GM19328 (cell line): Measurements from ENCODE around the gene BICRAL.
"Not testable (repeated sequence)": the region's sequence is repeated elsewhere in the genome, so short reads cannot be mapped to it uniquely, and the experiment has no call there.

ENCODE experiments used
- ATAC-seq: cut with Tn5 transposase; IDR thresholded peaks from one replicate; pipeline ENCODE4 v1.9.1; 2021; ENCODE audit warnings: mild to moderate bottlenecking, moderate library complexity; ENCODE audit not compliant: unreplicated experiment

The BICRAL gene

DNA sequence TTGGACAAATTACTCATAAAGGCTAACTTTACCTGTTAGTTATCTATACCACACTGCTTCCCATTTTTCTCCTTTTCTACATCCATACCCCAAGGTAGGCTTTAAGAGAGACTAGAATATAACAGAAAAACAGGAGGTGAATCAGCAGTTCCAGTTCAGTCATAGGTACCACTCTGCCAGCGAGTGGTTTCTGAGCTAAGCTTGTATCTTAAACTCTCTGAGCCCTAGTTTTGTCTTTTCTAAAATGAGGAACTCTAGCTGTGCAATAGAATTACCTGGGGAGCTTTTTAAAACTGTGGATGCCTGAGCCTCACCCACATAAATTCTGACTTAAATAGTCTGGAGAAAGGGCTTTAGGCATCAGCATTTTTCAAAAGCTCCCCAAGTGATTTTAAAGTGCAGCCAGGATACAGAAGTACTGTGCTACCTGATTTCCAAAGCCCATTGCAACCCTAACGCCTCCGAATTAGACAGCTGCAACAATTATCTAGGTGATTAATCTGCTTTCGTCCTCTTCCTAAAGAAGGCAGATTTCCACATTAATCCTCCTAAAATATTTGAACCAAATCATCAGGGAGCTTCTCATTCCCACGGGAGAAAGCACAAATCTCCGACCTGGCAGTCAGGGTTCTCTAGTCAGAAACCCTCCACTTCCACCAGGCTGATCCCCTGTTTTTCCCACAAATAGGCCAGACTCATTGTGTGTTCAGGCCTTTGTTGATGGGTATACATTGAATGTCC, 60.2 kb downstream of the BICRAL start:
- ATAC-seq = no peak

DNA sequence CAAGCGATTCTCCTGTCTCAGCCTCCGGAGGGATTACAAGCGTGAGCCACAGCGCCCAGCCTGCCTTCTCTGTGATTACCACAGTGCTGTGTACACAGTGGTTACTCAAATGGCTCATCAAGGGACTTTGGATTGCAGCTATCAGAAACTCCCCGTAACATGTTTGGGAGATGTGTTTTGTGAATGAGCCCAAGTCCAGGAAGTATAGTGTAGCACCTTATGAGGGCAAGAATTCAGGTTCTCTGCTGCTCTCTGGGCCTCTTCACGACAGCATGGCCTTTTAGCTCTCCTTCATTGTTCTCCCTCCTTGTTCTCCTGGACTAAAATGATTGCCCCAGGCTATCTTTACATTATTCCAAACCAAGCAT, 63.5 kb downstream of the BICRAL start:
- ATAC-seq = no peak

DNA sequence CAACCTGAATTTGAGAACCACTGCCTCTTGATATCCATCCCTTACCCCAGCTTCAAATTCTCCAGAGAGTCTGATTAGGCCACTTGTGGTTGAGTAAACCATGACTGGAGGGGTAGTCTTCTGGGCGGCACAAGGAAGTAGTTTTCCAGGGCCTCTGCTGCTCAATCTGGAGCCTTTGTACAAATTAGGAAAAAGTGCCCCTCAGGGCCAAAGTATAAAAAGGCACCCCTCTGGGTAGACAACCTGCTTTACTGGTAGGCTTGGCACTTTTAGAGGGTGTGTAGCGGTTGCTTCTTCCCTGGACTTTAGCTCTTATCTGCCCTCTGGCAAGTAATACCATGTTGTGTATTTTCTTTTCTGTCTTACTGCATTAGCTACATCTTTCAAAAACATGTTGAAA, 64.7 kb downstream of the BICRAL start:
- no peak for ATAC-seq

DNA sequence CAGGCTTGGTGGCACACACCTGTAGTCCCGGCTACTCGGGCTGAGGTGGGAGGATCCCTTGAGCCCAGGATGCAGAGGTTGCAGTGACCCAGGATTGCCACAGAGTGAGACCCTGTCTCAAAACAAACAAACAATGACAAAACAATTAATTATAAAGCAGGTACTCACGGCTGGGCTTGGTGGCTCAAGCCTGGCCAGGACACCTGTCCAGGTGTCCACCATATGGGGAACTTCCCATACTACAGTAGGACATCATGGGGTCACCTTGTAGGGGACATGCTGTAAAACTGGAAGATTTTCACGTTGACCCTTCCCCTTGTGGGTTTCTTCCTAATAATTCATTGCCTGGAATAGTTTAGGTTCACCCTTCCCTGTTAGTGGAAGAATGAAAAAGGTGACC, 66.8 kb downstream of the BICRAL start:
- no peak for ATAC-seq

DNA sequence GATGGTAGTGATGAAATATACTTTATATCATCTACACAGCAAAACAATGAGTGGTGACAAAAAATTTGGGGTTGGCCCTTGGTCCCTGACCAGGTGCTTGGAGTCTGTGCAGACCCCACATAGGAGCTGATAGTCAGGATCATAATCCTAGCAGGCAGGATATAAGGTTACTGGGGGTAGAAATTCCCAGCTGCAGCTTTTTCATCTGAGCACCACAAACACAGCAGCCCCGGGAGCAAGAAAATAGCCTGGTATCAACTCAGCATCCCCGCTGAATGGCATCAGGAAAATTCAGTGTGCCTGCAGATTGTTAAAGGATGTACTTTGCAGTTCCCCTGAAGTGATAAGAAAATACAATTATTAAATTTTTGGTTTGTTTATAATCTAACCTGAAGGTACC, 69.7 kb downstream of the BICRAL start:
- ATAC-seq = no peak

DNA sequence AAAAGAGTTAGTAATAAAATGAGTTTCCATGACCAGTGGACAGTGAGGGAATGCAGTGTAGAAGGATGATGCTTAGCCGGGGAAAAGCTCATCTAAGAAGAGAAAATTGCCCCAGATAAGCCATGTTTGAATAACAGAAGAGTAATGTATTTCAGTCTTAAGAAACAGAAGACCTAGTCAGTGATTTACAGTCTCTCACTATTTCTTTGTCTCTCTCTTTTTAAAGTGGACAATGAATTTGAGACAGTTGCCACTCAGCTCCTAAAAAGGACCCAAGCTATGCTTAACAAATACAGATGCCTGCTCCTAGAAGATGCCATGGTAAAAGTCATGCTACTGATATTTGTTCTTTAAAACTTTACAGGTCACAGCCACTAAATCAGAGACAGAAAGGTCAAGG, 78.2 kb downstream of the BICRAL start:
- ATAC-seq = no peak

DNA sequence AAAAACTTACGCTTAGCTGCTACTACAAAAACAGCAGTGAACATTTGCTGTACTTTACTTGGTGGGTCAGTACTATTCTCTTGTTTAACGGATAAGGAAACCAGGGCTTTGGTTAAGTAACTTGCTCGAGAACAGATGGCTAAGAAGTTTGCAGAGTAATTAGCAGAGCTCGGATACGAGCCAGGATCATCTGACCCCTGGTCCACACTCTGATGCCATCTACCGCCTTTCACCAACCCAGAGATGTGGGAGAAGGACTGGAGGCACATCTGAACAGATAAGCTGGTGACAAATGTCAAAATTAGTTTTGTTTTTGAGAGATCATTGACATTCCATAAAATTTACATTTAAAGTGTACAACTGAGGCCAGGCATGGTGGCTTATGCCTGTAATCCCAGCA, 78.6 kb downstream of the BICRAL start:
- no peak for ATAC-seq

DNA sequence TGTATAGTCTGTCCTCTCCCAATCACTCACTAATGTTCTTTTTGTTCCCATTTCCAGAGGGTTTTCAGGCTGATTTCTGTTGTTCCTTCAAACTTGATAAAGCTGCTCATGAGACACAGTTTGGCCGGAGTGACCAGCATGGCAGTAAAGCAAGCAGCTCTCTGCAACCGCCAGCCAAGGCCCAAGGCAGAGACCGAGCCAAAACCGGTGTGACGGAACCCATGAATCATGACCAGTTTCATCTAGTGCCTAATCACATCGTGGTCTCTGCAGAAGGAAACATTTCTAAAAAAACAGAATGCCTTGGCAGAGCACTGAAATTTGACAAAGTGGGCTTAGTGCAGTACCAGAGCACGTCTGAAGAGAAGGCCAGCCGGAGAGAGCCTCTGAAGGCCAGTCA, 82.8 kb downstream of the BICRAL start:
- ATAC-seq = no peak

DNA sequence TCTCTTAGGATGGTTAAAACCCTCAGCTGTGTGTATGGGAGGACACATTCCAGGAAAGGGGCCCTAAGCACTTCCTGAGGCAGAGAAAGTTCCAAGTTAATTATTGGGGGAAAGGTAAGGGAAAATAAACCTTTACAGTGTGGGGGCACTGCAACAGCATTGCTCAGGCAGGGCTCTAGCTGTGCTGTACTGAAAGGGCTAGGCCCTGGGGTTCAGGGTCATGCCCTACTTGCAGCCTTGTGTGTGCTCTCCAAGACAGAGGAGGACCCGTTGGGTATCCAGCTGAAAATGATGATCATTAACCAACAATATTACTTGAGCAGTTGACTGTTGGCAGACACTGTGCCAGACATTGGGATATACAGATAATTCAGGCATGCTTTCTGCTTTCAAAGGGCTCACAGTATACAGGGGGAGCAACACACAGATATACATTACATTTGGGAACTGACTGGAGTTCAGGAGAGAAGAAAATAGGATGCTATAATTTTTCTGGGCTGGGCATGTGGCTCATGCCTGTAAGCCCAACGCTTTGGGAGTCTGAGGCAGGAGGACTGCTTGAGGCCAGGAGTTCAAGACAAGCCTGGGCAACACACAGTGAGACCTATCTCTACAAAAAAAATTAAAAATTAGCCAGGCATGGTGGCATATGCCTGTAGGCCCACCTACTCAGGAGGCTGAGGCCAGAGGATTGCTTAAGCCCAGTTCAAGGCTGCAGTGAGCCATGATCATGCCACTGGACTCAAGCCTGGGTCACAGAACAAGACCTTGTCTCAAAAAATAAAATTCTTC, 88.5 kb downstream of the BICRAL start:
- no peak for ATAC-seq

DNA sequence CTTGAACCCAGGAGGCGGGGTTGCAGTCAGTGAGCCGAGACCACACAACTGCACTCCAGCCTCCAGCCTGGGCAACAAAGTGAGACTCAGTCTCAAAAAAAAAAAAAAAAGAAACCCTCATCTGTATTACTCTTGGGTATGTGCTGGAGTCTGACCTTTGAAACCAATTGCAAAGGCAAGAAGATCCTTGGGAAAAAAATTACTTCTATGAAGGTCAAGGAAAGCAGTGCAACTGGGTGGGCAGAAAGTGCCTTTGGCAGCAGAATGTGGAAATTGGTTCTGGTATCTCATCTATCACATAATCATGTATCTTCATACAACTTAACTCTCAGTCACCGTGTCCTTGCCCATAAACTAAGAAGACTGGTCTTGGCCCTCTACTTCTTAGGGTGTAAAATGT, 89.9 kb downstream of the BICRAL start:
- no peak for ATAC-seq

DNA sequence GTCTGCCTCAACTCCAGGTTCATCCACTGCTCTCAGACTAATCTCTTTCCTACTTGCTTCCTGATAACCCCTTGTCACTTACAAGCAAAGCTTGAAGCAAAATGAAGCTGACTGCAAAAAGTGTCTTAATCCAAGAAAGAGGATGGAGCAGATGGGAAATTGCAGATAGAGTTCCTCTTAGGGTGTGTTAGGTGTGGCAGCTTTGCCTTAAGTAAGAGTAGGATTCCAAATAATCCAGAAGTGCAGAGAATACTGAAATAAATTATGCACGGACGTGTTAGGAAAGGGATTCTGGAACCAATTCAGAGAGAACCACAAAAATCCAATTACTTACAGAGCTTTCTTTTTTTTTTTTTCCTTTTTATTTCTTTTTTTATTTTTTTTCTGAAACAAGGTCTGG, 91.5 kb downstream of the BICRAL start:
- no peak for ATAC-seq

DNA sequence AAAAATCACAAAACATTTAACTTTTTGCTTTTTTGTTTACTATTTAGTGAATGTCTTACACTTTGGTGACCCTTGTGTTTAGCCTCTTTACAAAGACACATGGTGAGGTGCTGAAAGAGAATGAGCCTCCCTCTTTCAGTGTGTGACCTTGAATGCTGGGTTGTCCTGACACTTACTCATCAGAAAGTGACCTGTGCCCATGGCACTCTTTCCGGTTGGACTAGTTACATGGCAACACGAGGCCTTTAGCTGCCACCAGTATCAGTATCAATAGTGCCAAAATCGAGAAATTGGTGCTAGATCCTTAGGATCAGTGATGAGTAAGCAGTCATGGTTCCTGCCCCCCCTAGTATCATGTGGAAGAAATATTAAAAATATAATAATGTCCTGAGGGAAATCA, 95.8 kb downstream of the BICRAL start:
- ATAC-seq = no peak

DNA sequence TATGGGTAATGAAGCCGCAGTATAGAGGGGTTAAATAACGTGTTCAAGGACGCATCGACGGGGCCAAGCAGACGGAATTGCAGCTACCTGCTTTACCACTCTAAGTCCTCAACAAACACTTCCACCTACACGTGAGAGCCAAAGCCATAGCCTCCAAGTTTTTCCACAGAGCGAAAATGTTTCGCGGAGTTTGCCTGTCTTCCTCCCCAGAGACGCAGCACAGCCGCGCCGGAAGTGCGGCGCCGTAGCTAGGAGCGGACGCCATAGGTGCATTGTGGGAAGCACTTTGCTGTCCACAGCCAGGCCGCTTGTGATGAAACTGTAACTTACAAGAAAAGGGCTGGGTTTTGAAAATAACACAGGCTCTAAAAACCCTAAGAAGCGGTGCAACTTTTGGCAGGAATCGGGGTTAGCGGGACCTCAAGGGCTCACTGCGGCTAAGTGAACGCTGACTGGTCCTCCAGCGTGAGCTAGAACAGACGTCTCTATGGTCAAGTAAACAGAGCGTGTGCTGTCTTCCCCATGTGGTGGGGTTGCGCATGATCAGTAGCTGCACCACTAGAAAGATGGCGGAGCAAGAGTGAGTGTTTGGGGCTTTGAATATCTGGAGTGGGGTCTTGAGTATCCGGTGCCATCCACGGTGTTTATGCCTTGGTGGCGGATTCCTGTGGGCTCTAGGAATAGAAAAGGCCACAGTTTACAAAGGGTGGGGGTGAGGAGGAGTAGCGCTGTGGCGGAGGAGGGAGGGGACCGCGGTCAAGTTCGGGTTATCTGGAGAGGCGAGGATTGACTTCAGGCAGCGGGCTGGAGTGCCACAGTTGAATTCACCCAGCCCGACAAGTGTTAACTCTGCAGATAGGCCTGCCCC, 97.8 kb downstream of the BICRAL start, which contains the start of gene RPL7L1:
TSS of gene RPL7L1 (plus strand) at position 245 of the 868 bp plus-strand sequence. CDS start at position 540, 295 bp downstream.
- ATAC-seq = peak; percentile 91

DNA sequence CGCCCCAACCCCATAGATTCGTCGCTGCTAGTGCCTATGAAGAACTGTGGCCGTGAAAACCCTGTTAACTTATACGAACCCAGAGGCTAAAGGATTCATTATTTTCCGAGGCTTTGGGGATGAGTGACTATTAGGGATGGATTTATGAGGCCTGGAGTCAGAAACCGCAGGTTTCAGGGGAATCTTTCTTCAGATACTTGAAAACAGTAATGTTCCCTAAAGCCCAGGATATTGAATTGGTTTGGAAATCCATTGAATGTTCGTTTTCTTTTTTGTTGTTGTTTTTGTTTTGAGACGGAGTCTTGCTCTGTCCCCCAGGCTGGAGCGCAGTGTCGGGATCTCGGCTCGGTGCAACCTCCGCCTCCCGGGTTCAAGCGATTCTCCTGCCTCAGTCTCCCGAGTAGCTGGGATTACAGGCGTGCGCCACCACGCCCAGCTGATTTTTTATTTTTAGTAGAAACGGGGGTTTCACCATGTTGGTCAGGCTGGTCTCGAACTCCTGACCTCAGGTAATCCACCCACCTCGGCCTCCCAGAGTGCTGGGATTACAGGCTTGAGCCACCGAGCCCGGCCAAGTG, 98.5 kb downstream of the BICRAL start:
- ATAC-seq = not testable (repeated sequence)

DNA sequence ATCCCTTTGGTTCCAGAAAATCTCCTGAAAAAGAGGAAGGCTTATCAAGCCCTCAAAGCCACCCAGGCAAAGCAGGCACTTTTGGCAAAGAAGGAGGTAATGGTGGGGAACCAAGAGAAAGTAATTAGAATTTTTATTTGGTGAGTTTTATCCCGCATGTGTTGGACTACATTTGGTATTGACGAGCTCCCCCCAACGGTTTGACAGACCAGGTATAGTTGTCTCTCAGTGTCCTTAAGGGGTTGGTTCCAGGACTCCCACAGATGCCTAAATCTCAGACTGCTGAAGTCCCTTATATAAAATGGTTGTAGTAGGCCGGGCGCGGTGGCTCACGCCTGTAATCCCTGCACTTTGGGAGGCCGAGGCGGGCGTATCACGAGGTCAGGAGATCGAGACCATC, 99.0 kb downstream of the BICRAL start:
- not testable (repeated sequence) for ATAC-seq

DNA sequence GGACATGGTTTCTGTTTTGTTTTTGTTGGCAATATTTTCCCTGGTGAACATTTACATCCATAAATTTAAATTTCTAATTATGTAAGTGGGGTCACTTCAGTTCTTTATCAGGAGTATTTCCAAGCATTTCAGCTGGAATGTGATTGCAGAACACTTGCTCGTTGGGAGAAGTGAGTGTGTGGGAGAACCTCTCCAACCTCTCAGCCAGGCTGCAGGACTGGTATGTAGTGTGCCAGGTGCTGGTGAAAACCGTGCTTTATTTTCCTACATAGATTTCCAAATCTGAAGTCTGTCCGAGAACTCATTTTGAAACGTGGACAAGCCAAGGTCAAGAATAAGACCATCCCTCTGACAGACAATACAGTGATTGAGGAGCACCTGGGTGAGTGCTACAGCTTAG, 103.8 kb downstream of the BICRAL start:
- ATAC-seq = no peak

DNA sequence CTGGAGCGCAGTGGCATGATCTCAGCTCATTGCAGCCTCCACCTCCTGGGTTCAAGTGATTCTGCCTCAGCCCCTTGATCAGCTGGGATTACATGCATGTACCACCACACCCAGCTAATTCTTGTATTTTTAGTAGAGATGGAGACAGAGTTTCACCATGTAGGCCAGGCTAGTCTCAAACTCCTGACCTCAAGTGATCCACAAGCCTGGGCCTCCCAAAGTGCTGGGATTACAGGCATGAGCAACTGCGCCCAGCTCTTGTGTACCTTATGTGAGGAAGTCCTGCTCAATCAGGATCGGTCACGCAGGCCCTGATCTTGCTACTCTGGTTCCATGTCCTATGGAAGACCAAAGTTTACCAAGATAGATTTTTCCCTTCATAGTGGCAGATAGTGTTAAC, 106.3 kb downstream of the BICRAL start:
- not testable (repeated sequence) for ATAC-seq

DNA sequence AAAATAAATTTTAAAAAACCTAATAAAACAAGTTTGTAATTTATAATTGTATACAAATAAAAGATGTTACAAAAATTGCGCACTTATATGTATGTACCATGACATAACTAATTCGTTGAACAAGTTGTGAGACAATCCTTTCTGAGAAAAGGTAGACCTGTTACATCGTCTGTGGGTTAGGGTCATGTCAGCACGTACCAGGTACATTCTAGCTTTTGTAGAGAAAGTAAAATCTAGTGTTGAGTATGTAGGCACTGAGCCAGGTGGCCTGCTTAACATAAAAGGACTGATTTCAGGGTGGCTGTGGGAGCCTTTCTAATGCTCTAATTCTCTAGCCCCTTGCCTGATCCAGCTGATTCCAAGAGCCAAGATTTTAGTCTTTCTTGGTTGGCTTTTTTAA, 108.0 kb downstream of the BICRAL start:
- ATAC-seq = no peak

DNA sequence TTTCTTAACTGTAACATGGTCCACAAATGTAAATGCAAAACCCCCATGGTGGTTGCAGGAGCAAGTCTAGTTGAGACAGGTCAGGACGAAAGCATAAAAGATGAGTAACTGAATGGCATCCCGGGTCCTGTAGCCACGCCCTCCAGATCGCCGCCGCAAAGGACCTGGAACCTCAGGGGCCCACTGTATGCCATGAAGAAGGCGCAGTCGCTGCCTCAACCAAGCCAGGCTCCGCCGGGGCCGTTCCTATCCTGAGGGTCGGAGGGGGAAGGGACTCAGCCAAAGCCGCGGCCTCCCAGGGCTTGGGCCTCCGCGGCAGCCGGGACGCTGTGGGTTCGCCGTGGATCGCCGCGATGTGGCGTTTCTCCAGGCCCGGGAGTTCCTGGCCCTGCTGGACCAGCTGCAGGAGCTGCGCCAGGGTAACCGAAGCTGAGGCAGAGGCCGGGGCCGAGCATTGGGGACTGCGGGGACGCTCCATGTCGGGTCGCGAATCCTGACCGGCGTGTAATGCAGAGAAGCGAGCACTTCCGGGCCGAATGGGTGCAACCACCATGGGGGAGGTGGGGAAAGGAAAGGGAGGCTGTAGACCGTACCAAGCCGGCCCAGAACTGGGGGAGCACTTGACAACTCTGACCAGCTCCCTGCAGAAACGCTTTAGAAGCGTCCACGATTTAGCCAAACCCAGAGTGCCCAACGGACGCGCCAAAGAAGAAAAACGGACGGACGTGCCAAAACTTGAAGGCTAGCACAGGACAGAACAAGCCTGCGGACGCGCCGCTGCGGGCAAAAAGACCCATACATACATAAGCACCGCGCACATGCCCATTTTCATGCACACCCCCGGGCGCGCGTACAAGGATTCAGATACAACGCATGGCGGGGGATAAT, 108.7 kb downstream of the BICRAL start:
- peak; percentile 87 for ATAC-seq

DNA sequence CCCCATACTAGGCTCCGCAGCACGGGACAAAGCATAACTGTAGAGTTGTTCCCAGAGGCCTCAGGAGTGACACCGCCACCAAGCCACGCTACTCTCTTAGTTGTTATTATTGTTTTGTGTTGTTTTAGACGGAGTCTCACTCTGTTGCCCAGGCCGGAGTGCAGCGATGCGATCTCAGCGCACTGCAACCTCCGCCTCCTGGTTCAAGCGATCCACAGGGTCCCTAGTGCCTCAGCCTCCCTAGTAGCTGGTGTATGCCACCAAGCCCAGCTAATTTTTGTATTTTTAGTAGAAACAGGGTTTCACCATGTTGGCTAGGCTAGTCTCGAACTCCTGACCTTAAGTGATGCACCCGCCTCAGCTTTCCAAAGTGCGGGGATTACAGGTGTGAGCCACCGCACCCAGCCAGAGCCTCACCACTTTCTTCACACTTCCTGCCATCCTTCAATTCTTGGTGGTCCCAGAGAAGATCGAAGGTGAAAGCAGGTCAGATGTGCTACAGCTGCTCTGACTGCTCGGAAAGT, 109.4 kb downstream of the BICRAL start:
- no peak for ATAC-seq
